Smooth muscle cell (in vitro differentiated cells): Measurements from ENCODE around the gene RAX2. TPM values are rescaled to one million over a fixed set of nuclear protein-coding genes. Genes with fewer than 3 reads are reported as not detected.

Source experiments
- DNase-seq: peaks from one replicate; lab custom pipeline; 2025; ENCODE audit not compliant: unreplicated experiment; lab: John Stamatoyannopoulos, UW
- H2AFZ ChIP-seq: fragments of 200-600 bp; sonication (generic); 2 replicates; pipeline ENCODE4 v1.6.0; 2016; ENCODE audit warnings: antibody characterized with exemption, low read depth, mild to moderate bottlenecking
- H3F3A ChIP-seq: fragments of 200-600 bp; sonication (generic); 2 replicates; pipeline ENCODE4 v1.6.0; 2017; ENCODE audit warnings: antibody characterized with exemption, low read depth
- H3K27ac ChIP-seq: fragments of 200-600 bp; sonication (generic); 2 replicates; pipeline ENCODE4 v1.5.1; 2016; ENCODE audit warnings: low read depth, mild to moderate bottlenecking
- H3K27me3 ChIP-seq: fragments of 200-600 bp; sonication (generic); 2 replicates; pipeline ENCODE4 v1.6.1; 2016; ENCODE audit warnings: low read depth, mild to moderate bottlenecking
- H3K36me3 ChIP-seq: fragments of 200-600 bp; sonication (generic); 2 replicates; pipeline ENCODE4 v1.5.1; 2016; ENCODE audit warnings: low read depth
- H3K4me1 ChIP-seq: fragments of 200-600 bp; sonication (generic); 2 replicates; pipeline ENCODE4 v1.5.1; 2016; ENCODE audit warnings: low read depth
- H3K4me2 ChIP-seq: fragments of 200-600 bp; sonication (generic); 2 replicates; pipeline ENCODE4 v1.6.0; 2016; ENCODE audit warnings: mild to moderate bottlenecking
- H3K4me3 ChIP-seq: fragments of 200-600 bp; sonication (generic); 2 replicates; pipeline ENCODE4 v1.5.1; 2016; ENCODE audit warnings: mild to moderate bottlenecking
- H3K79me2 ChIP-seq: fragments of 200-600 bp; sonication (generic); 2 replicates; pipeline ENCODE4 v1.6.0; 2016; ENCODE audit warnings: low read depth, mild to moderate bottlenecking
- H3K9ac ChIP-seq: fragments of 200-600 bp; sonication (generic); 2 replicates; pipeline ENCODE4 v1.6.0; 2016; ENCODE audit warnings: low read depth
- H3K9me3 ChIP-seq: fragments of 200-600 bp; sonication (generic); replicated peaks from 2 replicates; pipeline ENCODE4 v1.5.1; 2016; ENCODE audit warnings: low read depth
- H4K20me1 ChIP-seq: fragments of 200-600 bp; sonication (generic); 2 replicates; pipeline ENCODE4 v1.6.0; 2016; ENCODE audit warnings: low read depth
- WGBS: methylation state at CpG from one replicate; pipeline ENCODE4 v1.1.7; 2016; ENCODE audit warnings: low lambda C conversion rate; 5-methylcytosine and 5-hydroxymethylcytosine counted together
- polyA plus RNA-seq: library from polyadenylated mRNA; unstranded; fragments of >200 nt; fragmentation: Nextera tagmentation; extraction: Ambion mirVana; gene quantifications from 2 replicates; pipeline ENCODE4 v1.2.1, GENCODE V29; 2016
- total RNA-seq: library from RNA; depleted of rRNA; stranded (reverse); fragments of >200 nt; gene quantifications from 2 replicates; pipeline ENCODE4 v1.2.3, GENCODE V29; 2014
- TF ChIP-seq, protein P1 (sequence below): fragments of 200-600 bp; sonication (generic); IDR thresholded peaks from 2 replicates; pipeline ENCODE4 v1.5.1; 2017; ENCODE audit warnings: borderline replicate concordance, mild to moderate bottlenecking, antibody characterized with exemption; ENCODE audit not compliant: insufficient read depth, poor library complexity, severe bottlenecking

RAX2 gene
- total and polyA plus RNA-seq, 2 experiments from 2014 or later = not detected

GRCh38 chr19:3765121-3765520, 6.9 kb downstream of the RAX2 start:
- Histone ChIP-seq H3K9me3 (no peaks in the 10 kb centered on the region), H3K4me1 (peaks cover 3% of the 10 kb centered on the region), H3K4me2 (no peak overlapping the region), H3K27me3 (no peaks in the 10 kb centered on the region), H3K4me3 (no peak overlapping the region), H4K20me1 (no peaks in the 10 kb centered on the region), H3K79me2 (peaks cover 18% of the 10 kb centered on the region), H3K9ac (no peak overlapping the region), H2AFZ (no peak overlapping the region), H3K36me3 (no peaks in the 10 kb centered on the region), H3F3A (peaks cover 6% of the 10 kb centered on the region), H3K27ac (no peak overlapping the region)
- TF ChIP-seq, protein P1, sequence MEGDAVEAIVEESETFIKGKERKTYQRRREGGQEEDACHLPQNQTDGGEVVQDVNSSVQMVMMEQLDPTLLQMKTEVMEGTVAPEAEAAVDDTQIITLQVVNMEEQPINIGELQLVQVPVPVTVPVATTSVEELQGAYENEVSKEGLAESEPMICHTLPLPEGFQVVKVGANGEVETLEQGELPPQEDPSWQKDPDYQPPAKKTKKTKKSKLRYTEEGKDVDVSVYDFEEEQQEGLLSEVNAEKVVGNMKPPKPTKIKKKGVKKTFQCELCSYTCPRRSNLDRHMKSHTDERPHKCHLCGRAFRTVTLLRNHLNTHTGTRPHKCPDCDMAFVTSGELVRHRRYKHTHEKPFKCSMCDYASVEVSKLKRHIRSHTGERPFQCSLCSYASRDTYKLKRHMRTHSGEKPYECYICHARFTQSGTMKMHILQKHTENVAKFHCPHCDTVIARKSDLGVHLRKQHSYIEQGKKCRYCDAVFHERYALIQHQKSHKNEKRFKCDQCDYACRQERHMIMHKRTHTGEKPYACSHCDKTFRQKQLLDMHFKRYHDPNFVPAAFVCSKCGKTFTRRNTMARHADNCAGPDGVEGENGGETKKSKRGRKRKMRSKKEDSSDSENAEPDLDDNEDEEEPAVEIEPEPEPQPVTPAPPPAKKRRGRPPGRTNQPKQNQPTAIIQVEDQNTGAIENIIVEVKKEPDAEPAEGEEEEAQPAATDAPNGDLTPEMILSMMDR = no peak
- WGBS = 97% methylated on average over 12 of the region's 12 CpGs
- DNase-seq = no peak

DNA sequence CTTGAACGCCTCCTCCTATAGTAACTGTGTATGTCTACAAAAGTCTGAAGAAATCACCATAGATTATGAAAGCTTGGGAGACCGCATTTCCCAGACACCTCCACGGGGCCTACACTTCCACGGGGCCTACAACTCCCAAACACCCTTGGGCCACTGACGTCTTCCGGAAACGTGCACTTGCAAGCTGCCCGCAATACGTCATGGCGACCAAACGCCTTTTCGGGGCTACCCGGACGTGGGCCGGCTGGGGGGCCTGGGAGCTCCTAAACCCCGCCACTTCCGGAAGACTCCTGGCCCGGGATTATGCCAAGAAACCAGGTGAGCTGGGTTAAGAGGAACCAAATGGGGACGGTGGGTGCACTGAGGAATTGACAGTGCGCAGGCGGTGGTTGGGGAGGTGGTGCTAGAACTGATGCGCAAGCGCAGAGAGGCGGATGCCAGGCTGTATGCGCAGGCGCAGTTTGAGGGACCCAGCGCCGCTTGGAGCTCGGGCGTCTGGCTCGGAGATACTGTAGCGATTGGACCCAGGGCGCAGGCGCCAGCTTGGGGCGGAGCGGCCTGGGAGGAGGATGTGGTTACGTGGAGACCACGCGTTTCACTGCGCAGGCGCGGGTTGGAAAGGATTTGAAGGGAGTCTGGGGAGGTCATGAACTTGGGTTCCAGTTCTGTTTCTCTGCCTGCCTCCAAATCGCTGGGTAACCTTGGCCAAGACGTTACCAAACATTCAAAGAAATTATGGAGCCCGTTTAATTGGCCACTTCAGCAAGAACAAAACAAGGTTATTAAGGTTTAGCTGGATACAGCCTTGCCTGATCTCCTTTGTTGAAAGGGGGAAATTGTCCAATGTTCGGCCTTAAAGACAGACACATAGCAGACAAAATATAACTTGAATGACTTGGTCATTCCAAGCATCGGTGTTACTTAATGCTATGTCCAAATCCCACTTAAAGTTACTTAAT, 9.2 kb downstream of the RAX2 start, which contains the start of gene MRPL54:
Gene MRPL54, plus strand, starts transcription at position 182 of the 959 bp plus-strand sequence. Its CDS starts 19 bp downstream, at position 201.
- Histone ChIP-seq H3K36me3 (no peaks in the 10 kb centered on the region), H4K20me1 (no peaks in the 10 kb centered on the region), H2AFZ (peak within 1 kb of the TSS; percentile 92), H3K79me2 (peaks cover 28% of the 10 kb centered on the region), H3F3A (peaks cover 6% of the 10 kb centered on the region), H3K4me3 (peak within 1 kb of the TSS; percentile 91), H3K9me3 (no peaks in the 10 kb centered on the region), H3K27me3 (no peaks in the 10 kb centered on the region), H3K9ac (peak within 1 kb of the TSS; percentile 96), H3K4me1 (peaks cover 3% of the 10 kb centered on the region), H3K27ac (peak within 1 kb of the TSS; percentile 93), H3K4me2 (peak within 1 kb of the TSS; percentile 82)
- WGBS = 5% methylated on average over 47 of the region's 47 CpGs
- DNase-seq = peak; percentile 100
- TF ChIP-seq, protein P1 = no peak

DNA sequence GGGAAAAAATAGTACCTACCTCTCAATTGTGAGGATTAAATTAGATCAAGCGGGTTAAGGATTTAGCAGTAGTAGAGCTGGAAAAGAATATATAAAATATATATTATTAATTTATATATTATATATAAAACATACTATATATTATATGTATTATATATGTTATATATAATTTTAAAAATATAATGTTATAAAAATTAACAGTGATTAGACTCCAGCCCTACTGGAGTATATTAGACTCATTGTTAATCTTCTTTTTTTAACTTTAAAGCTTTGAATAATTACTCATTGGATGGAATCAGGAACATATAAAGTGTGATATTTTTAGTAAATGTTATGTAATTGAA, 9.9 kb downstream of the RAX2 start:
- Histone ChIP-seq H4K20me1 (no peaks in the 10 kb centered on the region), H3K27ac (peak overlapping the region; percentile 93), H3K4me1 (peaks cover 3% of the 10 kb centered on the region), H3K9me3 (no peaks in the 10 kb centered on the region), H3K4me2 (peak overlapping the region; percentile 82), H2AFZ (peak overlapping the region; percentile 92), H3K79me2 (peaks cover 28% of the 10 kb centered on the region), H3K9ac (no peak overlapping the region), H3K36me3 (no peaks in the 10 kb centered on the region), H3K4me3 (peak overlapping the region; percentile 75), H3F3A (peaks cover 6% of the 10 kb centered on the region), H3K27me3 (no peaks in the 10 kb centered on the region)
- DNase-seq = no peak
- TF ChIP-seq, protein P1 = no peak
- 61% methylated on average over 1 of the region's 1 CpG for WGBS
